BLaER1 treated with 17β-estradiol and CSF1 and Interleukin-3, amounts not matched to agents 10 nM and 100 nM (cell line): ENCODE data around the gene SALL1.
A peak's percentile ranks its signal among the peaks of the same experiment; 100 is the strongest.

Experiments
- H3K27ac ChIP-seq, 11 experiments: shearing (Covaris generic); formaldehyde crosslinking; 2 replicates each; pipeline ENCODE4 v1.8.1; 2022
- H3K27me3 ChIP-seq, 11 experiments: shearing (Covaris generic); formaldehyde crosslinking; 2 replicates each; pipeline ENCODE4 v1.8.1; 2022
- H3K36me3 ChIP-seq, 11 experiments: shearing (Covaris generic); formaldehyde crosslinking; 2 replicates each; pipeline ENCODE4 v1.8.1; 2022
- H3K4me1 ChIP-seq, 10 experiments: shearing (Covaris generic); formaldehyde crosslinking; 2 replicates each; pipeline ENCODE4 v1.8.1; 2022
- H3K4me2 ChIP-seq, 11 experiments: shearing (Covaris generic); formaldehyde crosslinking; 2 replicates each; pipeline ENCODE4 v1.8.1; 2022
- H3K4me3 ChIP-seq, 10 experiments: shearing (Covaris generic); formaldehyde crosslinking; 2 replicates each; pipeline ENCODE4 v1.8.1; 2022
- H3K9ac ChIP-seq, 11 experiments: shearing (Covaris generic); formaldehyde crosslinking; 2 replicates each; pipeline ENCODE4 v1.8.1; 2022
- H3K9me3 ChIP-seq, 11 experiments: shearing (Covaris generic); formaldehyde crosslinking; replicated peaks in 1 of 11; 2 replicates each; pipeline ENCODE4 v1.8.1; 2022
- H4K20me1 ChIP-seq, 11 experiments: shearing (Covaris generic); formaldehyde crosslinking; 2 replicates each; pipeline ENCODE4 v1.8.1; 2022
- Cebpa-rat ChIP-seq, 11 experiments: shearing (Covaris generic); IDR thresholded peaks; 2 replicates each; pipeline ENCODE4 v1.8.1; 2022

SALL1 gene

GRCh38 chr16:51154271-51155171, 3.5 kb upstream of the SALL1 start:
- Histone ChIP-seq H3K4me3 (peak overlapping the region; percentile 23 to 57 (median 35); a peak in 14 of 20 replicates), H3K9me3 (peaks cover 26 to 36% (median 32%) of the 10 kb centered on the region in 11 experiments), H3K4me1 (peaks cover 6 to 25% (median 19%) of the 10 kb centered on the region in 10 experiments; a peak in 17 of 20 replicates), H3K36me3 (no peaks in the 10 kb centered on the region), H3K27me3 (peaks cover 87 to 95% (median 88%) of the 10 kb centered on the region in 11 experiments), H3K9ac (no peak overlapping the region), H4K20me1 (peaks cover 0 to 38% (median 27%) of the 10 kb centered on the region in 11 experiments; a peak in 16 of 22 replicates), H3K27ac (no peak overlapping the region), H3K4me2 (peak overlapping the region; percentile 22 to 71 (median 48); a peak in 18 of 22 replicates)
- TF ChIP-seq Cebpa-rat (IDR thresholded peaks at IDR 0.05), result no peak

GRCh38 chr16:51153577-51154031, 2.5 kb upstream of the SALL1 start:
- Histone ChIP-seq H3K9ac (no peak overlapping the region), H3K4me1 (peaks cover 6 to 25% (median 19%) of the 10 kb centered on the region in 10 experiments; a peak in 17 of 20 replicates), H3K4me2 (no peak overlapping the region), H3K4me3 (peak overlapping the region in 4 of 10 experiments; percentile 2 to 71 (median 10); a peak in 3 of 20 replicates), H3K9me3 (peaks cover 26 to 36% (median 32%) of the 10 kb centered on the region in 11 experiments), H3K36me3 (no peaks in the 10 kb centered on the region), H4K20me1 (peaks cover 0 to 42% (median 32%) of the 10 kb centered on the region in 11 experiments; a peak in 16 of 22 replicates), H3K27ac (no peak overlapping the region), H3K27me3 (peaks cover 96 to 100% (median 97%) of the 10 kb centered on the region in 11 experiments)
- no peak for TF ChIP-seq Cebpa-rat (IDR thresholded peaks at IDR 0.05)

DNA sequence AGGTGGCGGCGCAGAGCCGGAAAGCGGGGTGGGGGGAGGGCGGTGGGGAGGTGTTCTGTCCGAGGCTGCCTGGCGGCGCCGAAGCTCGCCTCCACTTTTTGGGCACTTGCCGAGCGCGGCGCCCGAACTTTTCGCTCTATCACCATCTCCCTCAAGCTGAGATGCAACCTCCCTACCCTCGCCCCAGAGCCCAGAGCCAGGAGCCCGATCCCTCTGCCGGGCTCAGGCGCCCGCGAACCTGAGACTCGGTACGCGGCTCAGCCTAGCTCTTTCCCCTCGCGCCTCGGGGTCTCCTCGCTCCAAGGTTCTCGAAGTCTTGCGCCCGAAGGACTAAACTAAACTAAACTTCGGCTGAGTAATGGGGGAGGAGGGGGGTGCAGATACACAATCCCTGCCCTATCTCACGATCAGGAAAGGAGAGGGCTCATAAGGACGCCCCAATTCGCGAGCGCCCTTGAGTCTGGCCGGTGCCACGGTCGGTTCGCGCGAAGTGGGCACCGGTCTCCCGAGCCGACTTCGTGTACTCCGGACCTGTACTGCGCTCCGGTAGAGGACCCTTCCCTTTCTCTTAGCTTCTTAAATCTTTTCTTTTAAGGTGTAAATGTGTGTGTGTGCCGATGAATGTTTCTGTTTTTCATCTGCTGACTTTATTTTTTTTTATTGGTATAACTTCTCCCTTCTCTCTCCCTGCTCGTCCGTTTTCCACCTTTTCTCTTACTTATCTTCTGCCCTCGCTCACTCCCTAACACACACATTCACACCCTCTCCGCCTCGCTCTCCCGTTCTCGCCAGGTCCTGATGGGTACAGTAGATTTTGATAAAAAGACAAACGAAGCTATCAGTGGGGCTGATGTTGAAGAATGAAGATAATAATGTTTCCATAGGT, 1.9 kb upstream of the SALL1 start:
- peaks cover 6 to 25% (median 19%) of the 10 kb centered on the region in 10 experiments; a peak in 17 of 20 replicates for H3K4me1 ChIP-seq
- H3K36me3 ChIP-seq, result no peaks in the 10 kb centered on the region
- H3K4me2 ChIP-seq, result peak overlapping the region; percentile 92 to 100 (median 98)
- peak overlapping the region; percentile 55 to 77 (median 70) for H3K4me3 ChIP-seq
- H4K20me1 ChIP-seq, result peaks cover 0 to 42% (median 32%) of the 10 kb centered on the region in 11 experiments; a peak in 16 of 22 replicates
- H3K9ac ChIP-seq, result peak overlapping the region in 7 of 11 experiments; percentile 34 to 78 (median 66); a peak in 14 of 22 replicates
- H3K9me3 ChIP-seq, result peaks cover 26 to 36% (median 32%) of the 10 kb centered on the region in 11 experiments
- TF ChIP-seq Cebpa-rat (IDR thresholded peaks at IDR 0.05), result no peak
- H3K27ac ChIP-seq, result no peak overlapping the region
- peaks cover 100% of the 10 kb centered on the region in 11 experiments for H3K27me3 ChIP-seq

- Histone ChIP-seq H3K9me3 (peaks cover 26 to 36% (median 32%) of the 10 kb centered on the region in 11 experiments), H3K27me3 (peaks cover 100% of the 10 kb centered on the region in 11 experiments), H4K20me1 (peaks cover 0 to 41% (median 32%) of the 10 kb centered on the region in 11 experiments; a peak in 16 of 22 replicates), H3K4me1 (peaks cover 6 to 25% (median 19%) of the 10 kb centered on the region in 10 experiments; a peak in 17 of 20 replicates), H3K27ac (0 out of 22 replicates have a peak overlapping the region, but pooled peaks of 1 of the 11 experiments have one; percentile 34), H3K4me3 (peak overlapping the region; percentile 55 to 77 (median 70)), H3K4me2 (peak overlapping the region; percentile 92 to 100 (median 98)), H3K36me3 (no peaks in the 10 kb centered on the region), H3K9ac (peak overlapping the region in 10 of 11 experiments; percentile 27 to 78 (median 60); a peak in 18 of 22 replicates)
- TF ChIP-seq Cebpa-rat (IDR thresholded peaks at IDR 0.05), result no peak
Measured at GRCh38 chr16:51151961-51152663, 1.0 kb upstream of the SALL1 start.

GRCh38 chr16:51151435-51151960, 428 bp upstream of the SALL1 start:
- Histone ChIP-seq H3K27me3 (peaks cover 100% of the 10 kb centered on the region in 11 experiments), H3K9me3 (peaks cover 26 to 36% (median 32%) of the 10 kb centered on the region in 11 experiments), H3K4me3 (peak overlapping the region; percentile 55 to 77 (median 70)), H3K36me3 (no peaks in the 10 kb centered on the region), H3K4me2 (peak overlapping the region; percentile 92 to 100 (median 98)), H3K9ac (peak overlapping the region in 10 of 11 experiments; percentile 27 to 78 (median 60); a peak in 17 of 22 replicates), H3K4me1 (peaks cover 6 to 27% (median 20%) of the 10 kb centered on the region in 10 experiments; a peak in 17 of 20 replicates), H3K27ac (no peak overlapping the region), H4K20me1 (peaks cover 0 to 39% (median 28%) of the 10 kb centered on the region in 11 experiments; a peak in 16 of 22 replicates)
- TF ChIP-seq Cebpa-rat (IDR thresholded peaks at IDR 0.05), result no peak

- Histone ChIP-seq H3K27me3 (peaks cover 91 to 95% (median 94%) of the 10 kb centered on the region in 11 experiments), H3K27ac (no peak overlapping the region), H3K4me2 (peak overlapping the region; percentile 92 to 100 (median 98)), H3K9ac (peak overlapping the region in 10 of 11 experiments; percentile 19 to 71 (median 52); a peak in 18 of 22 replicates), H3K4me3 (peak overlapping the region; percentile 55 to 77 (median 70)), H3K9me3 (peaks cover 24 to 27% (median 26%) of the 10 kb centered on the region in 11 experiments), H4K20me1 (peaks cover 0 to 32% (median 20%) of the 10 kb centered on the region in 11 experiments; a peak in 16 of 22 replicates), H3K36me3 (no peaks in the 10 kb centered on the region), H3K4me1 (peaks cover 6 to 30% (median 18%) of the 10 kb centered on the region in 10 experiments; a peak in 17 of 20 replicates)
- no peak for TF ChIP-seq Cebpa-rat (IDR thresholded peaks at IDR 0.05)
Measured at GRCh38 chr16:51150165-51150887, 744 bp downstream of the SALL1 start.

DNA sequence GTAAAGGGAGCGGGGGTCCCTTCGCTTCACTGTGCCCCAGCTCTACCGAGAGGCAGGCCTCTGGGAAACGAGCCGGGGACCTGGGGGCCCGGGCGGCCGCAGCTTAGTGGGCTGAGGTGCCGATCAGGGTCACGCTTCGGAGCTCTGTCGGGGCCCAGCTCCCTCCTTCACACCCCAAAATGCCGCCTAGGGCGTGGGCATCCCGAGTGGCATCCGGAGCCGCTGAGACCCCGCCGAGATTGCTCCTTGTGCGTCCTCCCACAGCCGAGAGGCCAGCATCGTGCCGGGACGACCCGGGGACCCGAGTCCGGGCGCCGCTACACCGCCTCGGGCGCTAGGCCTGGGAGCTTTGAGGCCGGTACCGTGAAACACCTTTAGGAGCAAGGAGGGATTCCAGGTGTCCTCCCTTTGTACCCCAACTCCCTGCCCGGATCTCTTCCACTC, 1.3 kb downstream of the SALL1 start:
- Histone ChIP-seq H3K36me3 (no peaks in the 10 kb centered on the region), H3K9ac (no peak overlapping the region), H3K9me3 (peaks cover 18 to 22% (median 21%) of the 10 kb centered on the region in 11 experiments), H4K20me1 (peaks cover 0 to 32% (median 20%) of the 10 kb centered on the region in 11 experiments; a peak in 16 of 22 replicates), H3K4me3 (peak overlapping the region in 3 of 10 experiments; percentile 63 to 70 (median 69); a peak in 2 of 20 replicates), H3K27ac (no peak overlapping the region), H3K4me2 (no peak overlapping the region), H3K27me3 (peaks cover 85 to 89% (median 88%) of the 10 kb centered on the region in 11 experiments), H3K4me1 (peaks cover 0 to 25% (median 16%) of the 10 kb centered on the region in 10 experiments; a peak in 17 of 20 replicates)
- TF ChIP-seq Cebpa-rat (IDR thresholded peaks at IDR 0.05), result no peak
